OCI-LY1 (cell line): Measurements from ENCODE around the gene CGB5.

ENCODE experiments used
- H2AFZ ChIP-seq: fragments of 200-600 bp; sonication (generic), shearing (Covaris generic); 2 replicates; pipeline ENCODE4 v1.6.0; 2014; ENCODE audit warnings: antibody characterized with exemption, mild to moderate bottlenecking, low read length
- H3F3A ChIP-seq: fragments of 200-600 bp; sonication (generic), shearing (Covaris generic); 2 replicates; pipeline ENCODE4 v1.6.0; 2014; ENCODE audit warnings: mild to moderate bottlenecking, antibody characterized with exemption, low read length, moderate library complexity; ENCODE audit not compliant: insufficient read depth
- H3K27ac ChIP-seq: fragments of 200-600 bp; sonication (generic); 2 replicates; pipeline ENCODE4 v1.5.1; 2014; ENCODE audit warnings: low read length, mixed run types, mild to moderate bottlenecking, low read depth; ENCODE audit not compliant: poor library complexity, severe bottlenecking
- H3K27me3 ChIP-seq: fragments of 200-600 bp; sonication (generic); 2 replicates; pipeline ENCODE4 v1.6.0; 2014; ENCODE audit warnings: antibody characterized with exemption, mild to moderate bottlenecking, low read length, moderate library complexity; ENCODE audit not compliant: insufficient read depth
- H3K36me3 ChIP-seq: fragments of 200-600 bp; sonication (generic); 2 replicates; pipeline ENCODE4 v1.6.1; 2014; ENCODE audit warnings: mild to moderate bottlenecking, antibody characterized with exemption, low read length, moderate library complexity, mixed read lengths; ENCODE audit not compliant: insufficient read depth
- H3K4me1 ChIP-seq: fragments of 200-600 bp; sonication (generic); 2 replicates; pipeline ENCODE4 v1.5.1; 2014; ENCODE audit warnings: mild to moderate bottlenecking, low read length, moderate library complexity; ENCODE audit not compliant: insufficient read depth, severe bottlenecking
- H3K4me2 ChIP-seq: fragments of 200-600 bp; sonication (generic), shearing (Covaris generic); 2 replicates; pipeline ENCODE4 v1.6.1; 2014; ENCODE audit warnings: low read length
- H3K4me3 ChIP-seq: fragments of 200-600 bp; sonication (generic); 2 replicates; pipeline ENCODE4 v1.5.1; 2014; ENCODE audit warnings: low read length, low read depth, mild to moderate bottlenecking, mixed read lengths; ENCODE audit not compliant: poor library complexity, severe bottlenecking
- H3K79me2 ChIP-seq: fragments of 200-600 bp; shearing (Covaris generic); 2 replicates; pipeline ENCODE4 v1.6.1; 2016; ENCODE audit warnings: mixed run types, low read length, mixed read lengths; ENCODE audit not compliant: insufficient read depth
- H3K9ac ChIP-seq: fragments of 200-600 bp; sonication (generic), shearing (Covaris generic); 2 replicates; pipeline ENCODE4 v1.6.1; 2014; ENCODE audit warnings: mild to moderate bottlenecking, low read length, mixed read lengths
- H3K9me2 ChIP-seq: fragments of 200-600 bp; sonication (generic), shearing (Covaris generic); 2 replicates; pipeline ENCODE4 v1.6.1; 2014; ENCODE audit warnings: low read depth, mild to moderate bottlenecking, low read length, mixed read lengths
- H3K9me3 ChIP-seq: fragments of 200-600 bp; shearing (Covaris generic); 2 replicates; pipeline ENCODE4 v1.6.1; 2014; ENCODE audit warnings: low read length, mixed read lengths
- H4K20me1 ChIP-seq: fragments of 200-600 bp; sonication (generic), shearing (Covaris generic); 2 replicates; pipeline ENCODE4 v1.6.0; 2016; ENCODE audit warnings: mild to moderate bottlenecking, low read length; ENCODE audit not compliant: insufficient read depth
- CTCF ChIP-seq: fragments of 200-600 bp; sonication (generic), shearing (Covaris generic); IDR thresholded peaks from 2 replicates; pipeline ENCODE4 v1.5.1; 2017; ENCODE audit warnings: mild to moderate bottlenecking, antibody characterized with exemption, low read length, moderate library complexity, mixed read lengths
- EZH2 ChIP-seq: fragments of 200-600 bp; sonication (generic), shearing (Covaris generic); IDR thresholded peaks from 2 replicates; pipeline ENCODE4 v1.8.0; 2017; ENCODE audit warnings: borderline replicate concordance, mixed run types, mild to moderate bottlenecking, antibody characterized with exemption, low read length, moderate library complexity, mixed read lengths

CGB5 gene

GRCh38 chr19:49004133-49004532, 39.5 kb upstream of the CGB5 start:
- H3K36me3 ChIP-seq, result peaks cover 74% of the 10 kb centered on the region

GRCh38 chr19:49004964-49005614, 38.6 kb upstream of the CGB5 start:
- Histone ChIP-seq H3K27ac (no peak overlapping the region), H3K79me2 (no peaks in the 10 kb centered on the region), H3K4me1 (no peaks in the 10 kb centered on the region), H3K9ac (no peak overlapping the region), H3K36me3 (peaks cover 75% of the 10 kb centered on the region), H3K27me3 (no peaks in the 10 kb centered on the region), H3F3A (no peaks in the 10 kb centered on the region), H3K4me3 (no peak overlapping the region), H4K20me1 (no peaks in the 10 kb centered on the region), H2AFZ (no peak overlapping the region), H3K9me2 (no peaks in the 10 kb centered on the region), H3K4me2 (no peak overlapping the region), H3K9me3 (no peaks in the 10 kb centered on the region)
- TF ChIP-seq EZH2, result no peak
- no peak for TF ChIP-seq CTCF

More at GRCh38 chr19:49004133-49004532, 39.5 kb upstream of the CGB5 start:
- no peaks in the 10 kb centered on the region for H3K9me3 ChIP-seq
- no peaks in the 10 kb centered on the region for H3F3A ChIP-seq
- H3K27me3 ChIP-seq, result no peaks in the 10 kb centered on the region
- H4K20me1 ChIP-seq, result no peaks in the 10 kb centered on the region
- H3K4me3 ChIP-seq, result no peak overlapping the region
- no peak overlapping the region for H3K27ac ChIP-seq
- peaks cover 5% of the 10 kb centered on the region for H3K4me1 ChIP-seq
- no peak overlapping the region for H3K9ac ChIP-seq
- no peaks in the 10 kb centered on the region for H3K9me2 ChIP-seq
- TF ChIP-seq EZH2 (no peak), CTCF (no peak)
- H2AFZ ChIP-seq, result no peak overlapping the region
- H3K79me2 ChIP-seq, result no peaks in the 10 kb centered on the region
- H3K4me2 ChIP-seq, result no peak overlapping the region

- no peak overlapping the region for H3K4me2 ChIP-seq
- H3F3A ChIP-seq, result no peaks in the 10 kb centered on the region
- H3K36me3 ChIP-seq, result peaks cover 84% of the 10 kb centered on the region
Observed at GRCh38 chr19:49006905-49007304, 36.7 kb upstream of the CGB5 start.

More at GRCh38 chr19:49006905-49007304, 36.7 kb upstream of the CGB5 start:
- TF ChIP-seq EZH2, result no peak
- TF ChIP-seq CTCF, result no peak
- no peaks in the 10 kb centered on the region for H3K27me3 ChIP-seq
- H3K9me2 ChIP-seq, result no peaks in the 10 kb centered on the region
- no peaks in the 10 kb centered on the region for H3K9me3 ChIP-seq
- H4K20me1 ChIP-seq, result no peaks in the 10 kb centered on the region
- no peak overlapping the region for H3K9ac ChIP-seq
- H2AFZ ChIP-seq, result no peak overlapping the region
- H3K4me1 ChIP-seq, result no peaks in the 10 kb centered on the region
- H3K27ac ChIP-seq, result no peak overlapping the region
- H3K4me3 ChIP-seq, result no peak overlapping the region
- no peaks in the 10 kb centered on the region for H3K79me2 ChIP-seq
